ENCODE measurements around the gene HMGCLL1.

Gene HMGCLL1

GRCh38 chr6:55578537-55579363 is at the start of gene HMGCLL1:
TSS of gene HMGCLL1 (minus strand) at chr6:55579192. CDS start at chr6:55579055, 137 bp downstream.
- FAIRE-seq, result no peak

- no peak for FAIRE-seq
Measured at GRCh38 chr6:55621993-55622392, 43.0 kb upstream of the HMGCLL1 start.

GRCh38 chr6:55621244-55621643 is 42.3 kb upstream of the HMGCLL1 start:
- no peak for FAIRE-seq

GRCh38 chr6:55617272-55617671 is 38.3 kb upstream of the HMGCLL1 start:
- peak; percentile 37 for FAIRE-seq

- FAIRE-seq, result no peak
Measured at GRCh38 chr6:55604021-55604420, 25.0 kb upstream of the HMGCLL1 start.

GRCh38 chr6:55601120-55601519 is 22.1 kb upstream of the HMGCLL1 start:
- no peak for FAIRE-seq

- FAIRE-seq, result no peak
Measured at GRCh38 chr6:55594442-55594841, 15.4 kb upstream of the HMGCLL1 start.

DNA sequence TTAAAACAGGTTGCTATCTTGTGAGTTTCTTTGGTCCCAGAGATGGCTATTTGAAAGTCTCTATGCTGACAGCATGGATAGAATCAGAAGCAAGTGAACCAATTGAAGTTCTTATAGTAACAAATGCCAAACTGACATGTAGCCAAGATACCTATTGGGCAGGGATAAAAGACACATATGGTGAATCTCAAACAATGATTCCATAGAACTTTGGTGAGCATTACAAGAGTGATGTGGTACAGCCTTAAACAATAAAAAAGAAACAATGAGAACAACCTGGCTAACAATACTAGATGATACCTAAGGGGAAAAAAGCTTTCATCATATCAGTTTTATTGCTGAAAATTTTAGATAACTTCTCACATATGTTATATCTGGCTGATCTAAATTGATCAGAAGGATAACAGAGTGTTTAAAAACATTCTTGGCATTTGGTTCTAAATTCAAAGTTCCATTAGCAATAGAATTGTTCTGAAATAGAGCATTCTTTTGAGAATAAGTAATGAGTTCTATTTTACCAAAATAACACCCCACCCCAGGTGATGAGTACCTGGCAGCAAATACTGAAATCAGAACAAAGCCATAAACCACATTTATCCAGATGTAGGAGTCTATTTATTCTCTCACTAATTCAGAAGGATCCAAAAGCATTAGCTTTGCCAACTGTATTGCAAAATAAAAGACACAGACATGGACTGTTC is 5.8 kb upstream of the HMGCLL1 start:
- FAIRE-seq, result no peak

DNA sequence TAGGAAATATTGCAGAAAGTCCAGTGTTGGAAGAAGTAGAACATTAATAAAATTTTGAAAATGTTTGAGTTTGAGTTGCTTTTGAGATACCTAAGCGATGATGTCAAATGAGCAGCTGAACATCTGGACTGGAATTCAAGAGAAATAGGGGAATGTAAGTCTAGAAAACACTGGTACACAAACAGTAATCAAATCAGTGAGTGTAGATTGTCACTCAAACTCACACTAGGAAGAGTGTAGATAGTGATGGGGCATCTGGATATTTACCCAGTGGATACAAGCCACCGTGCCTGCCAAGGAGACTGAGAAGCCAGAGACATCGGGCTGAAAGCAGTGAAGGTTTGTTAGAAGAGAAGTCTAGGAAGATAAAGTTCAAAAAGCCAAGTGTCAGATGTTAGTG is 2.2 kb downstream of the HMGCLL1 start:
- FAIRE-seq, result no peak

DNA sequence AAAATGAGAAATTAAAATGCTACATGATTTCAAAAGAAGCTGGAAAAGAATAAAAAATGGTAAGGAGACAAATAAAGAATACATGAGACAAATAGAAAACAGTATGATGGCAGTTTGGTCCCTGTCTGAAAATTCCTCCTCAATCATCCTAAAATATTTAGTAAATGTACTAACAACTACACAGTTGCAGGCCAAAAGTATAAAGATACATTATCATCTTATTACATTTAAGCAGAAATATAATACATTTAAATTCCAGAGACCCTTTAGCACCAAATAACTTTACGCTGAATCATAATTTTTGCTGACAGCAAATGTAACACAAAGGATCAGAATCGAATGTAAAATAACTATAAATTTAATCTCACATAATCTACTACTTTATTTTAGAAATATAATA is 4.4 kb downstream of the HMGCLL1 start:
- no peak for FAIRE-seq

DNA sequence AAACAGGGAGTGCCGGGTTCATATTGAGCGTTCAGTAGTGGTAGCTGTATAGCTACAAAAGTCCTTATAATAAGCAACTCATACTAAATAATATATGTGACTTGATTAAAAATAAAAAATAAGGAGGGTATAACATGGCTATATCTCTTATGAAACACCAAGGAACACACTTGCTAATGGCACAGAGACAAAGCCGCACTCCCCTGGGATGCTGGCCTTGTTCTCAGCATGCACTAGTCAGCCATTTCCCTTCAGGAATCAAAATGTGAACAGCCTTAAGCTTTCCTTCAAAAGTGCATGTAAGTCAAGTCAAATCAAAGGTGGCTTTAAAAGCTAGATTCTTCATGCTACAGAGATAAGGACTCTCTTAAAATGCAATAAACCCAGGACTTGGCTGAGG is 9.4 kb downstream of the HMGCLL1 start:
- FAIRE-seq, result no peak

DNA sequence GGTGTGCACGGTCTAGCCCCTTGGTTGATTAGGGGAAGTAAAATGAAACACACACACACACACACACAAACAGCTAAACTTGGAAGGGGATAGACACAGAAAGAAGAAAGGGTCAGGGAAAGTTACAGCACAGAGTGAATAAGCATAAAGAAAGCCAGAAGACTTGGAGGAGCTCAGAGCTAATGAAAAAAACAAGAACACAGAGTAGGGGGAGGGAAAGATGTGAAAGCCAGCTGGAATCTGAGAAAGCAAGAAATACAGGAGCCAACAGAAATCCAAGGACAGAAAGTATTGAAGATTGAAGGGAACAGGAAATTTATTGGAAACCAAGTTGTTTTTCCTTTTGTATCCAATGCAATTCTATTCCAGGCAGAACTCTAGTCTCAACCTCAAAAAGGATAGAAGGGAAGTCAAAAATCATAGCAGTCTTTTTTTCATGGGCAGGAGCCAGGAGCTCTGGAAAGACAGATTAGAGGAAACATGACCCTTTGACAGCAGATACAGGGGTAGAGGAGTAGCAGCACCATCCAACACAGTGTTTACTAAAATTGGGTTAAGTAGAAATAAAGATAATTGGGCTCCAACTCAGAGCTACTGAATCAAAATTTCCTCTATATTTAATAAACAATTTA is 10.1 kb downstream of the HMGCLL1 start:
- no peak for FAIRE-seq

- no peak for FAIRE-seq
Measured at GRCh38 chr6:55567558-55567957, 11.4 kb downstream of the HMGCLL1 start.

DNA sequence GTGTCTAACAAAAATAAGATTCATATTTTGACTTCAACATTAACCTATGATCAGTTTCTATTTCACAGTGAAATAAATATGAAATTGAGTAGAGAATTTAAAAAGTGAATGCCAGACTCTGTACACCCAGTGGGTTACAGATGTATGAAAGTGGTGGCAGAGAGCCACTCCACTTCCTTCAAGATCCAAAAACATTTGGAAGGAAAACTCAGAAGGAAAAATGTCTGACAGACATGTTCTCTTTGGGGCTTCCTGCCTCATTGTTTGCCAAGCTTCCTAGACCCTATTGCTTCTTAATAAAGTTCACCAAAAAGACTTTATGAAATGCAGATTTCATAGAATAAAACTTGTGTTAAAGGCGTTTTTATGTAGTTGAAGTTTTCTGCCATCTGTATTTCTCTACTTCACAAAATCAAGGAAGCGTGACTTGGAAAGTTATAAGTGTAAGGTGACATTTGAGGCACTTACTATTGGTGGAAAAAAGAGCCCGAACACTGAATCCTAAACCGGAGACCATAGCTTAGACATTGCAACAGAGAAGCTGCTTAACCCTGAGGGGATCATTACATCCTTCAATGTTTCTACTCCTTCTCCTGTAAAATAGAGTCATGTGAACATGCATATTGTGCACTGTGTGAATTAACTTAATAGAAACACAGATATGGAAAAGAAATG is 12.8 kb downstream of the HMGCLL1 start:
- FAIRE-seq, result no peak

DNA sequence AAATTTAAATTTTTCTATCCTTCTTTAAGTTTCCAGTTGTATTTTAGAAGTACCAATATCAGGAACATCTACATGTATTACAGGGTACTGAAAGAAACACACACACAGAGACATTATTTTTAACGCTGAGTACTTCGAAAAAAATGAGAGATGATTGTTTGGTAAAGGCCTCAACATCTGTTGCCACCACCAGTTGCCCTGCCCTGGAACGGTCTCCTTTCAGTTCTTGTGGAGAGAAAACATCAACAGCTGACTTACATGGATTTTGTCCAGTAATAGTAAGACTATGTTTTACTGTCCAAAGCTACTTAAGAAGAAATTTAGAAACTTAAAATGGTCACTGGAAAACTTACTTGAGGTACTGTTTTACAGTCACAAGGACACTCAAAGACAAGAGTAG is 16.7 kb downstream of the HMGCLL1 start:
- no peak for FAIRE-seq

DNA sequence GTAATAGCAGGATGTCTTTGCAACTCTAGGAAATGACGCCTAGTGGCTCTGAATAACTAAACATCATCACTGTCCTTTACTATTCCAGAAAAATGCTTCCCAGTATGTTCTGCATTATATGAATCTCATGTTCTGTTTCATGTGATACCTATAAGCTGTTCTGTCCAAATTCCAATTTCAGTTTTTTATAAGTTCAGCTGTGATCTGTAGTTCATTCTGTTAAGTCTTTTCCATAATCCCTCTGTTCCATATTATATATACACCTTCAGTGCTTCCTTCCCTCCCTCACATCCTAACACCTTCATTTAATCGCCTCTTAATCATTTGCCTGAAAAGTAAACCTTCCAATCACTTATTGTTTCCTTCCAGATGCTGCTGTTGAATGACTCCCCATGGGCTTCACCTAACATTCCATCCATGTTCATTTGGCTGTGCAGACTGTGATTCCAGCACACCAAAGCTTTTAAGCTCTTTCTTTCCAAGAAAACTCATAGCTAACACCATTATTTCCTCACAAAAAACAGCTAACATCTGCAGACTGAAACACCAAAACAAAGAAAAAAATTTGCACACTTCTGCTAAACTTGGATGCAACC is 18.6 kb downstream of the HMGCLL1 start:
- no peak for FAIRE-seq

- FAIRE-seq, result no peak
Measured at GRCh38 chr6:55557146-55557545, 21.8 kb downstream of the HMGCLL1 start.

GRCh38 chr6:55545791-55546190 is 33.2 kb downstream of the HMGCLL1 start:
- FAIRE-seq, result no peak

- FAIRE-seq, result no peak
Measured at GRCh38 chr6:55543633-55544309, 35.2 kb downstream of the HMGCLL1 start.

DNA sequence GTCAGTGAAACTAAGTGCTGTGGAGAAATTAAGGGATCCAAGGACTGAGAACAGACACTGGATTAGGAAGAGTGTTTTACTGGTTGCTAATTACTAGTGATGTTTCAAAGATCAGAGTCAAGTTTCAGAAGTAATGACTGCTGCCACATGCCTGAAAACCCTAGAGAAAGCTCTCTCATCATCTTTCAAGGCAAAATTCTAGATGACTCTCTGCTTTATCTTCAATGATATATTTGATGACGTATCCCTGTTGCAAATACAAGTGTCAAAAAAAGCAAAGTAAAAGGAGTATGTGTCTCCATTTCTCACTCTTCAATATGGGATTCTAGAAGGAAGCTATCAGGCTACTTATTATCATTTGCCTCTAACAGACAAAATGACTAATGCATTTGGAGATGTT is 38.0 kb downstream of the HMGCLL1 start:
- no peak for FAIRE-seq

DNA sequence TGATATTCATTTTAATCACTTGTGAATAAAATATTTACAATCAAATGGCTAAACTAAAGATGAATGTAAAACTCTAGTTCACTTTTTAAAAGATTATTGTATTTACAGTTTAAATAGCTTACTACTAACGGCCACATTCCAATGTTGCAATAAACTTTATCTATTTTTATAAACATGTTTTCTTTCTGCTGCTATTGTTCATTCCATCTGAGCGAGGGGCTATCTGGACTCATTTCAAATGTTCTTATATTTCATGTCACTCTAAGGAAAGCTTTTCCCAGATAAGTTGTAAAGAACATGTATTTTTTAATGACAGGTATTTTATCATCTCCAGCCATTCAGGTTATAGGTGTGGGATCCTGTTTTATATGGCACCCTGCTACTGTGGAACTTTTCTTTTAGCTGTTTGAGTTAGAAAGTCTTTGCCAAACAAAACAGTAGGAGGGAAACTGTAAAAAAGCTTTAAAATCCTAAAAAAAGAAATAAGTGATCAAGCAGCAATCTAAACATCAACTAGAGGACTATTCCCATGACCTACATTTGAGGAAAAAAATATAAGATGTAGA is 42.5 kb downstream of the HMGCLL1 start:
- FAIRE-seq, result no peak

- no peak for FAIRE-seq
Measured at GRCh38 chr6:55531496-55531895, 47.5 kb downstream of the HMGCLL1 start.

All from G401.6 (cell line).